ENCODE results near the gene COMMD4.
A peak's percentile ranks its signal among the peaks of the same experiment; 100 is the strongest.

Gene COMMD4

DNA sequence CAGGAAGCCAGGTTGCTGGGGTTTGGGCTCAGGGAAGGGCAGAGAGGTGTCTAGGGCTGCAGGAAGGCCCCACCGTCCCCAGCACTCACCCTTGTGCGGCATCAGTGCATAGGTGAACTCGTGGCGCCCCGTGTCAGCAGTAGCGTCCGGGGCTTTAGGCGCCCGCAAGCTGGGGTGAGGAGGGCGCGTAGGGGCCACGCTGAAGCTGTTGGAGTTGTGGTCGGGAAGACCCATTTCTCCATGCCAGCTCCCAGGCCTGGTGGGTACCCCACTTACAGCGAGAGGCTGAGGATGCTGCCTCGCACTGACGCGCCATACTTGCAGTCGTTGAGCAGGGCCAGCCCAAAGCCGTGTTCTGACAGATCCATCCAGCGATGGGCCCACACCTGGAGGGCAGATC, 20.7 kb downstream of the COMMD4 start:
- DNase-seq (ENCODE audit: low read depth in 2 of 2): no peak

DNA sequence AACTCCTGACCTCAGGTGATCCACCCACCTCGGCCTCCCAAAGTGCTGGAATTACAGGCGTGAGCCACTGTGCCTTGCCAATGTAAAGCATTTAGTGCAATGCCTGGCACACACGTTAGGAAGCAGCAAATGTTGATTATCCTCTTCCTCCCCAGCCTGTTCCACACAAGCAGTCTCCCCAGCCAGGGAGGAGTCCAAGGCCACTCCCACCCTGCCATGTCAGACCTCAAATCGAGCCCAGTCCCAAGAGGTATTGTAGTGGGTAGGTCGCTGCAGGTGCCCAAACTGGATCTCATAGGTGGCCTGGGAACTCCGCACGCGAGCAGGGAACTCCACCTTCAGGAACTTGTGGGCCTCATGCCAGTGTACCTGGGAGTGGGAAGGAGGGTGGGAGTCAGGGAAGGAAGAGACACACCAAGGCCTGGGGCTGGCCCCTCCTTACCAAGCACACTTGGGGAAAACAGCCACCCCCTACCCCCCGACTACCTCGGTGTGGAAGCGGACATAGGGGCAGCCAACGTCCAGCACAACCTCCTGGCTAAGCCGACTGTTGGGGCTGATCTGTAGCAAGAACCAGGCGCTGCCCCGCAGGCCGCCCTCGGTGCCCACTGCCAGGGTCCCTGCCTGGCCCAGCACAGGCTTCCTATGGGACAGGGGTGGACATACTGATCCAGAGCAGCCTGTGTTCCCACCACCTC, 22.3 kb downstream of the COMMD4 start:
- no peak for DNase-seq (ENCODE audit: low read depth in 2 of 2)

DNA sequence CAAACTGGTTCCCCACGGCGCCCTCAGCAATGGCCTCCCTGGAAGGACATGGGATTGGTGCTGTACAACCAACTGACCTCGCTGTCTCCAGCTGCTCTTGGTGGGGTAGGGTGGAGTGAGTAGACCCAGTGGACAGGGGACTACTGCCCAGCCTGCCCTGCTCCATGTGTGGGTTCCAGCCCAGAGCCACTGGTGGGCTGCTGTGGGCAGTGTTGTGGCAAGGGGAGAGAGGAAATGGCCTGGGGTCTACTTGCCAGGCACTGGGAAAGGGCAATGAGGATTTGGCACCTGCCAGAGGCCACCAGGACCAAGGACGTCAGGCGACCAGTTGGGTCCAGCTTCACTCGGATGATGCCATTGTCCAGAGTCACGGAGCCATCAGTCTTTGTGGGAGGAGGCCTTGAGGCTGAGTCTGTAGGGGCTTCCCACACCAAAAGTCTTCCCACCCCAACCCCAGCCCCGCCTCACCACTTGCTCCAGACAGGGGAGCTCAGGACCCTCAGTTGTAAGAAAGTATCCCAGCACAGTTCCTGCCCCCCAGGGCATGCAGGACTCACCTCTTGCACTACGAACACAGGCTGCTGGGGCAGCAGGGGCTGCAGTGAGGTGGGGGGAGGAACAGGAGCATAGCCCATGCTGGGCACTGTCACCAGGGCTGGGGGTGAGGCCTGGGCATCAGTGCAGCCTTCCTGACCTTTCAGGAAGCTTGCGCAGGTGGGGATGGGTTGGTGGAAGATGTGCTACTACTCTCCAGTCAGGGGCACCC, 23.1 kb downstream of the COMMD4 start:
- DNase-seq (ENCODE audit: low read depth in 2 of 2): no peak

DNA sequence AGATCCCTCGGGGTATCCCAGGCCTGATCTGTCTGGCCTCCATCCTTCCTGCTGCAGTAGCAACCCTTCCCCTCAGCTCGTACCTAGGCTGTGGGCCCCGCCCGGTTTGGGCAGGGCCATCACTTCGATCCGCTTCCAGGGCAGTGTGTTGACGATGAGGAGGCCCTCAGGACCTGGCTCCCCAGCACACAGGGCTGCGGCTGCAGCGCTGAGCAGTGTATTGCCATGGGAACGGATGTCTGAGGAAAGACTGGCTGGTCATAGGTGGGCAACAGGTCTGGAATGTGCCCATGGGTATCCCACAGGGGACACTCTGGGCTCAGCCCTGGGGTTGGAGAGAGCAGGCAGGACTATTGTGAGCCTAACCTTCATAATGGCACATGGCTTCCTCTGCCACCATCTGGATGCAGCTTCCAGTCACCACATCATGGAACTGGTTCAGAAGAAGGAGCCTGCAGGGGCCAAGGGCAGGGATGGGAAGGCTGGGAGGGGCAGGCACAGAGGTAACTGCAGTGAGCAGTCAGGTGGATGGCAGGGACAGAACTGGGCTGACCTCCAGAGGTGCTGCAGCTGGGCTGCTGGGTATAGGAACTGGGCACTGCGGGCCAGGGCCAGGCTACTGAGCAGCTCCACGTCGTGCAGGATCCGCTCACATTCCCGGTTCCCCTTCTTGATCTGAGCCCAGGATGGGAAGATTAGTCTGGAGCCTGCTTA, 23.8 kb downstream of the COMMD4 start:
- DNase-seq (ENCODE audit: low read depth in 2 of 2): no peak

DNA sequence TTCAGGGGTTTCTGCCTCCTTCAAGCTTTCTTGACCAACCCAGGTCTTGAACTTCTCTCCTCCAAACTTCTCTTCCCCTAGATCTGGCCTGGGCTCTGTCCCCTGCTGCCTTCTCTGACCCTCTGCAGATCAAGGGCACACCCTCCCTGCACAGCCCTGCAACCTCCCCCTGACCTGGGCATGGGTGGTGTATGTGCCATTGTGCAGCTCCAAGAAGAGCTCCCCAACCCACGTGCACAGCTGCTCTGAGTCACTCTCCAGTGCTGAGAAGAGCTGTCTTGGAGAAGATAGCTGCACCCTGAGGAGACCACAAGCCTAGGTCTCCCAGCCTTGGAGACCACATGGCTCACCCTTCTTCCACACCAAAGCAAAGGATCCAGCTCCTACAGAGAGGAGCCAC, 24.5 kb downstream of the COMMD4 start:
- no peak for DNase-seq (ENCODE audit: low read depth in 2 of 2)

DNA sequence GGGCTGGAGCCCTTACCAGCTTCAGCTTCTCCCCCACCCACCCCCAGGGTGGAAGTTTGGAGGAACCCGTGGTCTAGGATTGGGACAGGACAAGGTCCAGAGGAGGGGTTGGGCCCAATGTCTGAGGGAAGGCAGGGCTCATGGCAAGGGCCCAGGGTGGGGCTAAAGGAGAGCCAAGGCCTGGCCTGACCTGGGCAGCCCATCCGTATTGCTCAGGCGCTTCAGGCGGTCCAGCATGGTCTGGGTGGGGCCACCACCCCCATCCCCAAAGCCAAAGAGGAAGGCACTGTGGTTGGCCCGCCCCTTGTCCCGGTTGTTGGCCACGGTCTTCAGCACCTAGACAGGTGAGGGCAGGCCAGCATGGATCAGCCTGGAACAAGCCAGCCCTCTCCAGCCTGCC, 25.0 kb downstream of the COMMD4 start:
- no peak for DNase-seq (ENCODE audit: low read depth in 2 of 2)

DNA sequence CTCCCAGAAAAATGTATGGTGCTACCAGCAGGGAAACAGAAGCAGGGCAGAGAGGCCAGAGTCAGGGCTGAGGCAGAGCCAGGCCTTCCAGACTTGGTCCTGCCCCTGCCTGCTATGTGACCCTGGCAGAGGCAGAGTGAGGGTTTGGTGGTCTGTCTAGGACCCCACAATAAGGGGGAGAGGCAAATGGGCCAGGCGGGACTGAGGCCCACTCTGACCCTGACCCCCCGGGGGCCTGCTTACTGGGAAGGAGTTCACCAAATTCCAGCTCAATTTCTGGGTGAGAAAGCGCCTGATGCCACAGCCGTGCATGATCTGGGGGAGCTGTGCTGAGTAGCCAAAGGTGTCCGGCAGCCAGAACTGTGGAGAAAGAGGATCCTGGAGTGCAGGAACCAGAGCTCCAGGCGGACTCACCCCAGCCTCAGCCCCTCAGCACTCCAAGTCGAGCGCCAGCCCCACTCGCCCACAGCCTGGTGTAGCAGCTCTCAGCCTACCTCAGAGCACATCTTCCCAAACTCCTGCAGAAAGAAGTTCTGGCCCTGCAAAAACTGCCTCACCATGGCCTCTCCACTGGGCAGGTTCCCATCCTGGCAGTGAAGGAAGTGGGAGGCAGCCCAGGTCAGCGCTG, 25.6 kb downstream of the COMMD4 start:
- no peak for DNase-seq (ENCODE audit: low read depth in 2 of 2)

DNA sequence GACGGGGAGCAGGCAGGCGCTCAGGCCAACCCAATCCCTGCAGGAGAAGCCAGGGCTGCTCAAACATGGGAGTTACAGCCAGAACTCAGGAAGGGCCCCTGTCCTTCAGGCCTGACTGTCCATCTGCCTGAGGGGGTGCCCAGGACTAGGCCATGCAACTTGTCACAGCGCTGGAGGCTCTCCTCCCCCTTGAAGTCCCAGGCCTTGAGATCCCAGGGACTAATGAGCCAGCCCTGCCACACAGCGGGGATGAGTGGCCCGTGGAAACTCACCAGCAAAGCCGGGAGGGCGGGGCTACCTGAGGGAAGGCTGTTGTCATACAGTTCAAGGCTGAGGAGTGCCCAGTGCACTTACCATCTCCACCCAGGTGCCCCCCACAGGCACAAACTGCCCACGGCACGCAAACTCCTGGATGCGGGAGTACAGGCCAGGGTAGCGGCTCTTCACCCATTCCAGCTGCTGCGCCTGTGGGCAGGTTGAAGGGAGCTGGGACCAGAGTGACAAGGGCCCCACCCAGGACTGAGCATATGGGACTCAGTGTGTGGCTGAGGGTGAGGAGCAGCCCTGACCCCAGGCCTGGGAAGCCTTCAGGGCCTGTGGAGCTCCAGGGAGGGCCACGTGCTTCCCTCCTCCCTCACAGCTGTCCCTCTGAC, 26.3 kb downstream of the COMMD4 start:
- no peak for DNase-seq (ENCODE audit: low read depth in 2 of 2)

DNA sequence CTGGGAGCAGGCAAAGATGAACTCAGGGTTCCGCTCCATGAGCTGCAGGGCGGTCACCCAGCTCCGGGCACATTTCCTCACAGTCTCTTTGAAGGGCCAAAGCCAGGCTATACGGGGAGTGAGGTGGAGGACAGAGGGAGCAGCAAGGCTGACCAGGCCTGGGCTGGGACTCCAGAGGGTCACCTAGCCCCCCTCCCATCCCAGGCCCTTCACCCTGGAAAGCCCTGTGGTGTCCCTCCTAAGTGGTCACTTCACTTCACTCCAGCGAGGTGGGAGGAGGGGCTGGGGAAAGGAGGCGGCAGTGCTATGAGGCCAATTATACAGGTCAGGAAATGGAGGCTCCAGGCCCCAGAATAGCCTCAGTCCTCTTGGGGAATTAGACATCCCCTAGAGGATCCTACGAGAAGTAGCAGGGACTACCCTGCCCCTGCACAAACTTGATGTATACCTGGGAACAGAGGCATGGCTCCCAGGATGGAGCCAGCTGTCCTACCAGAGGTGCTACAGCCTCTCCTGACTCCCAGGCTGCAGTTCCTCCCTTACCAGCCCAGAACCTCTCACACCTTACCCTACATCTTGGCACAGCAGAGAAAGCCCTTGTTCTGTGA, 26.9 kb downstream of the COMMD4 start:
- DNase-seq (ENCODE audit: low read depth in 2 of 2): no peak

DNA sequence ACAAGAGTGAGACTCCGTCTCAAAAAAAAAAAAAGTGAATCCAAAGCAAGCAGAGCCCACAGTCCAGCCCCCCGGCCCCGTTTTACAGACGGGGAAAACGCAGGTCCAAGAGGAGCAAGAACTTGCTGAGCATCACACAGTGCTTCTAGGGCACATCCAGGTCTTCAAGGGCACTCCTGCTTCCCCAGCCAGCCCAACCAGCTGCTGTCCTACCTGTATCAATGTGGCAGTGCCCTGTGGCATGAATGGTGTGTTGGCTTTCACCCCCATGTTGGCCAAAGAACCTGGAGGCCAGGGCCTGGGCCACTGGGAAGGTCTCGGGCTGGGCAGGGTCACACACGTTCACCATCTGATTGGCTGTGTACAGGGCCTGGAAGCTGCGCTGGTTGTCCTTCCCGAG, 27.9 kb downstream of the COMMD4 start:
- no peak for DNase-seq (ENCODE audit: low read depth in 2 of 2)

DNA sequence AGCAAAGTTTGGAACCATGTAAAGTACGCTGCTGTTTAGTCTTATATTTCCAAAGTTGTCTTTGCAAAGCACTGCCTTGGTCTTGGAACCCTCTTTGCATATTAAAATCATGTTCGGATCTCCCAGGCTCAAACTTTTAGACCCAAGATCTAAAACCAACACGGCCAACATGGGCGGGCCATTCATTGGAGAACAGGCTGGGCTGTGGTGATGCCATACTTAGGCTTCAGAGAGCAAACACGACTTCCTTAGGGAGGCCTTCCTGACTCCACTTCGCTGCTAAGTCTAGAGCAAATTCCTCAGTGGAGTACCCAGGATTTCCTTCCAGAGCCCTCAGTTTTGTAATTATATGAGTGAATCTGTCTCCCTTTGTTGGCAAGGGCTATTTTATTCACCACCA, 29.0 kb downstream of the COMMD4 start:
- no peak for DNase-seq (ENCODE audit: low read depth in 2 of 2)

DNA sequence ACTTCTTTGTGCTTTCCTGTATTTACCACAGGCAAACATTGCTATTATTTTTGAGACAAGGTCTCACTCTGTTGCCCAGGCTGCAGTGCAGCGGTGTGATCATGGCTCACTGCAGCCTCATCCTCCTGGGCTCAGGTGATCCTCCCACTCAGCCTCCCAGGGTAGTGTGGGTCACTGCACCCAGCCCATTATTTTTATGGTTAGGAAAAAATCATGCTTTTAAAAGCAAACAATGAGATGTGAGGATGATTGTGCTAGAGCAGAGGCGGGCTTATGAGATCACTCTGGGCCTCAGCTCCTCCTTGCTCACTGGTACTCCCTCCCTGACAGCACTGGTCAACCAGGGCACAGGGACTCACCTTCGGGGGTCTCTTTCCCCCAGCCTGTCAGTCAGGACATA, 30.3 kb downstream of the COMMD4 start:
- no peak for DNase-seq (ENCODE audit: low read depth in 2 of 2)

DNA sequence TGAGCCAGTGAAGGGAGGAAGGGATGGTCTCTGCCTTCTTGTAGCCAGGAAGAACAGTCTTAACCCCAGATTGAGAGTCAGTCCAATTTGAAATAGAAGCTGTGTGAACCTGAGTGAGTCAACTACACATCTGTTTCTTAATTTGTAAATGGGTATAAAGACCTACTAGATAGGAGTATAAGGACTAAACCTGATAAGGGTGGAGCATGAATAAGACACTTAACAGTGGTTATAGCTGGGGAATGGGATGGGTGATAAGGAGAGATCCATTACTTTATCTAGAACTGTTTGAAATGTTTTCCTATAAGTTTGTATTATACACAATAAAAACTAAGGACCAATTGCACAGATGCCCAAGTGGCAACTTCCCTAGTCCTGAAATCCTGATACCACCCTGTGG, 31.1 kb downstream of the COMMD4 start:
- DNase-seq (ENCODE audit: low read depth in 2 of 2): no peak

DNA sequence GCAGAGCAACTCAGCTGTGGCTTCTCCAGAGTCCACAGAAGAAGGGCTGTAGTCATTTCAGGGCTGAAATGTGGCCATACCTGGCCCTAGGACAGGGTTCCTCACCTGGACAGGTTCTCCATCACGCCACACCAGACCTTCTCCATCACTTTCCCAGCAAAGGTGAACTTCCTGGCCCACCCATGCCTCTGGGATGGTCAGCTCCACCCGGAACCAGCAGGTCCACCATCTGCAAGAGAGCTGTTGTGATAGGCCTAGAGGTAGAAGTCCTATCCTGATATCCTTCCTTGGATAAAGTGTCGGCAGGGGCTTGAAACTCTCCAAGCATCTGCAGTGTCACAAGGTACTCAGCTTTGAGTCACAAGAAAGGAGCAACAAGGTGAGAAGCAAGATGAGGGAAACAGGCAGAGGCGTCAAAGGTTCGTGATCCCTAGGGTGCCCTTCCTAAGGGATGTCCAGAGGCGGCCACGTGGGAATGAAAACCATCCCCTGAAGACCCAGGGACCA, 31.6 kb downstream of the COMMD4 start:
- no peak for DNase-seq (ENCODE audit: low read depth in 2 of 2)

DNA sequence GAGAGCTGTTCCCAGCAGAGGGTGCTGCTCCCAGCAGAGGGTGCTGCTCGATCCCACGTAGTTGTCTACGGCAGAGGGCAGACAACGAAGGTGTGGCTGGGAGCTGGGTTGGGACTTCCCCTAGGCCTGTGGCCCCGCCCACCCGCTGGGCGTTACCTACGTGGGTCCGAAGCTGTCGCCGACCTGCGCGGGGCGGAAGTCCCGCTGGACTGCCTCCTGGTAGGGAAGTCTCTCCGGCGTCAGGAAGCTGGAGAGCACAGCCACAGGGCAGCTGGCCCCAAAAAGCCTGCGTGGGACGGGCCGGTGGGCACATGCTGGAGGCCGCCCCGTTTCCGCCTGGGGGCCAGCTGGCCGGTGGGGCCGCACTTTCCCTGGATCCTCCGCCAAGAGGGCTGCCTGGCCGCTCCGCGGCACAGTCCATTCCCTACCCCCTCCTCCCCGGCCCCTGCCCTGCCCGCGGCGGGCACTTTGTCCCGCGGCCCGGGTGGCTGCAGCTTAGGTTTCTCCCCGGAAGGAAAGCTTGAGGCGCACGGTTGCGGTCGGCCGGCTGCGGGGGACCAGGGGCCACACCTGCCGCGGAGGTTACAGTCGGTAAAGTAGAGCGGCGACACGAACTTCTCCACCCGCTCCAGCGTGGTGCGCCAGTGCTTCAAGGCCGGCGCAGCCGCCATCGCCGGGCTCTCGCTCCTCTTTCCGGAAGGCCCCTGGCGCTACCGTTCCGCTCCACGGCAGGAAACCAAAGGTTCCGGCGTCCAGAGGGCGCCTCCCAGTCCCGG, 32.2 kb downstream of the COMMD4 start, which contains the start of gene MAN2C1:
Gene MAN2C1 (minus strand): TSS at position 695 of the 776 bp plus-strand sequence. CDS start 24 bp downstream, at position 671.
- peak; percentile 92 to 93 for DNase-seq (ENCODE audit: low read depth in 2 of 2)

DNA sequence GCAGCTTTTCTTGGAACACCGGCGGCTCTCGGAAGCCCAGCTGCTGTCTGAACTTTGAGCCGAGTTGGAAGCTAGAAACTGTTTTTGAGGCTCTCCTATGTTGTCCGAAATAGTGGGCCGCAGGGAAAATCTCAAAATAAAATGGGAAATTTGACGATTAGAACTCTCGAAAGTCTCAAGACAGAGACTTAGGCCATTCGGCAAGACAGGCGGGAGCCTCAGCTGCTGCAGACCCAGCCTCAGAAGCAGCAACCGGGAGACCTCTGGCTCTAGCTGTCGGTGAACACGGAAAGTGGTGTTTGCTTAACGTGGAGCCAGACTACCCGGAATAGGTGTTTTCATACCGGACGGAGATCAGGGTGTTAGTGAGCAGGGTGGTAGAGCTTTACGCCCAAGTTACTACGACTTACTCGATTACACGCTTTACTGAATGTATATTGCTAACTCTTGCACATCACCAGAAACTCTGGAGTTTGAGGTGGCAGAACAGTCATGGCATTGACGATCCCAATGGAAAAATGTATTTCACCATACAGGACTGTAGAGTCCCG, 32.9 kb downstream of the COMMD4 start:
- no peak for DNase-seq (ENCODE audit: low read depth in 2 of 2)

DNA sequence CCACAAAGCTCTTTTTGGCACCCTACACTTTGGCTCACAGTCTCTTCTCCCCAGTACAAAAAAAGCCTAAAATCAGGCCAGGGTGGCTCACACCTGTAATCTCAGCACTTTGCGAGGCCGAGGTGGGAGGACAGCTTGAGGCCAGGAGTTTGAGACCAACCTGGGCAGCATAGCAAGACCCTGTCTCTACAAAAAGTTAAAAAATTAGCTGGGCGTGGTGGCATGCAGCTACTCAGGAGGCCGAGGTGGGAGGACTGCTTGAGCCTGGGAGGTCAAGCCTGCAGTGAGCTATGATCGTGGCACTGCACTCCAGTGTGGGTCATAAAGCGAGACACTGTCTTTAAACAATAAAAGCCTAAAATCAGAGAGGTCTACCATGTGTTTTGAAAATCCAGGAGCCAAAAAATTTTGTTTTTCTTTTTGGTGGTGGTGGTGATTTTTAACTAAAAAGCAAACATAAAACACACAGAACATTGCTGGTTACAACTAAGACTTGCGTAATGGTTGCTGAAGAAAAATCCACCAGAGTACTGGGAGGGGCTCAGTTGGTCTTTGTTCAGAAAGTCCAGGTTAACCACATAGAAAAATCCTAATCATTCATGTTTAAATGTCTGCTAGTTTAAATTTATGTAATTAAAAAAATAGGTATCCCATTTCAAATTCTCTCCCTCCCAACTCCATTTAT, 34.2 kb downstream of the COMMD4 start:
- no peak for DNase-seq (ENCODE audit: low read depth in 2 of 2)

DNA sequence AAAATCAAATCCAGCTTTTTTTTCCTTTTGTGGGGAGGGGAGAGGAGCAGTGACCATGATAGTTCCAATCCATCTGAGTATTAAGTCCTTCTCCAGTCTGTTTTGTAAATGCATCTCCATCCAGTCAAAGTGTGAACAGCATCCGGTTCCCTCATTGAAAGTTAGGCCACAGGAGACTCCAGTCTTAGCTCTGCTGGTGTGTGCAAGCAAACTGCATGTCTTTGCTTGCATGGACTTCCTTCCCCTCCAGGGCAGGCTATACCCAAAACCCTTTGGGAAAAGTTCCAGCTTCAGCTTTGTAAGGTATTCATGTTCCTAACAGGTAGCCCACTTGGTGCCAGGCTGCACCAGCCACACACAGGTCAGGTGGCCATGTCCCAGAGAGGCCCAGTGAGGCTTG, 35.6 kb downstream of the COMMD4 start:
- DNase-seq (ENCODE audit: low read depth in 2 of 2): no peak

DNA sequence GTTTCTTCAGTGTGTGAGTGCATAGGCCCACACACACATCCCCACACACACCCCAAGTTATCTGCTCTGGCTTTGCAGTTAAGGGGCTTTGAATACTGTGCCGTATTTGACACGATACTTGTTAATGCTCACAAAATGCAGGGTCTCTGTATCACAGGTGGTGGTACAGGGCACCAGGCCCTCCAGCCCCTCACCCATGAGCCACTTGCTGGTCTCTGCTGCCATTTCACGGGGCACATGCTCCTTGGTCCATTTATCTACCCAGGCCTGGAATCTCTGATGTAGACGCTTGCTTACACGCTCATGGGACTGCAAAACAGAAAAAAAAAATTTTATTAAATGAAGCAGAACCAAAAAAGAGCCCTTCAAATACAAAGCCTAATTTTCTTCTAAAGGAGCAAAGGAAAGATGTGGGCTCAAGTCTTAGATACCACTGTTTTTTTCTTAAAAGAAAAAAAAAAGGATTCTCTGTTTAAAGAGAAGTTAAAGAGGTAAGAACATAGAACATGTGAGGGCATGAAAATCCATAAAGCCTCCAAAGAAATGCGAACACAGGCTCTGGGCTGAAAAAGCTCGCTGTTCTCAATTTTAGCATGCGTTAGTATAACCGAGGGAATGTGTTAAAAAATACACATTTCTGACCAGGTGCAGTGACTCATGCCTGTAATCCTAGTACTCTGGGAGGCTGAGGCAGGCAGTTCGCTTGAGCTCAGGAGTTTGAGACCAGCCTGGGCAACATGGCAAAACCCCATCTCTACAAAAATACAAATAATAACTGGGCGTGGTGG, 36.2 kb downstream of the COMMD4 start:
- DNase-seq (ENCODE audit: low read depth in 2 of 2): no peak

Data from stimulated activated CD8-positive, alpha-beta memory T cell treated with anti-CD3 and anti-CD28 coated beads, Interleukin-15, amount 100 ng/mL, for 48 hours (primary cell).